ENCODE measurements around the gene OR10A6. TPM values are rescaled to one million over a fixed set of nuclear protein-coding genes. Genes with fewer than 3 reads are reported as not detected.

OR10A6 gene
- total RNA-seq, 1 donor from 2014 or later = not detected

GRCh38 chr11:7949934-7950333, 18.9 kb upstream of the OR10A6 start:
- H3K27me3 Mint-ChIP-seq (ENCODE audit: insufficient read depth) = peaks cover 6% of the 10 kb centered on the region
- no peak for DNase-seq (ENCODE audit: low spot score)
- H3K4me3 Mint-ChIP-seq = no peak overlapping the region
- no peaks in the 10 kb centered on the region for H3K9me3 Mint-ChIP-seq
- H3K36me3 Mint-ChIP-seq (ENCODE audit: low read depth) = no peaks in the 10 kb centered on the region
- intact Hi-C loops (cut with micrococcal nuclease) = no loop called here
- H3K27ac Mint-ChIP-seq = no peak overlapping the region
- no peaks in the 10 kb centered on the region for H3K4me1 Mint-ChIP-seq (ENCODE audit: low read depth)

GRCh38 chr11:7944123-7944522, 13.1 kb upstream of the OR10A6 start:
- Mint-ChIP-seq H3K36me3 (ENCODE audit: low read depth) (no peaks in the 10 kb centered on the region), H3K4me1 (ENCODE audit: low read depth) (no peaks in the 10 kb centered on the region), H3K27ac (no peak overlapping the region), H3K4me3 (no peak overlapping the region), H3K27me3 (ENCODE audit: insufficient read depth) (peaks cover 4% of the 10 kb centered on the region), H3K9me3 (peaks cover 19% of the 10 kb centered on the region)
- intact Hi-C loops (cut with micrococcal nuclease) = no loop called here
- no peak for DNase-seq (ENCODE audit: low spot score)

- Mint-ChIP-seq H3K4me1 (ENCODE audit: low read depth) (no peaks in the 10 kb centered on the region), H3K27me3 (ENCODE audit: insufficient read depth) (peaks cover 2% of the 10 kb centered on the region), H3K9me3 (peaks cover 19% of the 10 kb centered on the region), H3K4me3 (no peak within 1 kb of the TSS), H3K36me3 (ENCODE audit: low read depth) (no peaks in the 10 kb centered on the region), H3K27ac (no peak within 1 kb of the TSS)
- no peak for DNase-seq (ENCODE audit: low spot score)
- intact Hi-C loops (cut with micrococcal nuclease) = no loop called here
Observed at GRCh38 chr11:7941608-7942007, 10.5 kb upstream of the OR10A6 start, which contains the start of gene OR10A3. OR10A3 (minus strand) TSS chr11:7941708; CDS start chr11:7939520, 2,188 bp downstream.

GRCh38 chr11:7941146-7941545, 10.1 kb upstream of the OR10A6 start:
- intact Hi-C loops (cut with micrococcal nuclease) = no loop called here
- Mint-ChIP-seq H3K27me3 (ENCODE audit: insufficient read depth) (peaks cover 2% of the 10 kb centered on the region), H3K27ac (no peak overlapping the region), H3K36me3 (ENCODE audit: low read depth) (no peaks in the 10 kb centered on the region), H3K9me3 (peaks cover 19% of the 10 kb centered on the region), H3K4me1 (ENCODE audit: low read depth) (no peaks in the 10 kb centered on the region), H3K4me3 (no peak overlapping the region)
- DNase-seq (ENCODE audit: low spot score) = no peak

GRCh38 chr11:7936615-7937014, 5.5 kb upstream of the OR10A6 start:
- H3K36me3 Mint-ChIP-seq (ENCODE audit: low read depth) = no peaks in the 10 kb centered on the region
- H3K4me3 Mint-ChIP-seq = no peak overlapping the region
- H3K27me3 Mint-ChIP-seq (ENCODE audit: insufficient read depth) = peaks cover 2% of the 10 kb centered on the region
- intact Hi-C loops (cut with micrococcal nuclease) = no loop called here
- DNase-seq (ENCODE audit: low spot score) = no peak
- H3K4me1 Mint-ChIP-seq (ENCODE audit: low read depth) = no peaks in the 10 kb centered on the region
- no peaks in the 10 kb centered on the region for H3K9me3 Mint-ChIP-seq
- H3K27ac Mint-ChIP-seq = no peak overlapping the region

GRCh38 chr11:7927635-7928034, 3.4 kb downstream of the OR10A6 start:
- Mint-ChIP-seq H3K4me1 (ENCODE audit: low read depth) (no peaks in the 10 kb centered on the region), H3K36me3 (ENCODE audit: low read depth) (no peaks in the 10 kb centered on the region), H3K27me3 (ENCODE audit: insufficient read depth) (peaks cover 5% of the 10 kb centered on the region), H3K27ac (no peak overlapping the region), H3K9me3 (no peaks in the 10 kb centered on the region), H3K4me3 (no peak overlapping the region)
- intact Hi-C loops (cut with micrococcal nuclease) = no loop called here
- no peak for DNase-seq (ENCODE audit: low spot score)

GRCh38 chr11:7924536-7924935, 6.5 kb downstream of the OR10A6 start:
- Mint-ChIP-seq H3K27me3 (ENCODE audit: insufficient read depth) (no peaks in the 10 kb centered on the region), H3K4me1 (ENCODE audit: low read depth) (no peaks in the 10 kb centered on the region), H3K36me3 (ENCODE audit: low read depth) (no peaks in the 10 kb centered on the region), H3K4me3 (no peak overlapping the region), H3K27ac (no peak overlapping the region), H3K9me3 (no peaks in the 10 kb centered on the region)
- intact Hi-C loops (cut with micrococcal nuclease) = no loop called here
- DNase-seq (ENCODE audit: low spot score) = no peak

GRCh38 chr11:7918141-7918540, 12.9 kb downstream of the OR10A6 start:
- H3K27me3 Mint-ChIP-seq (ENCODE audit: insufficient read depth) = peaks cover 2% of the 10 kb centered on the region
- H3K9me3 Mint-ChIP-seq = no peaks in the 10 kb centered on the region
- no peaks in the 10 kb centered on the region for H3K4me1 Mint-ChIP-seq (ENCODE audit: low read depth)
- no peak overlapping the region for H3K27ac Mint-ChIP-seq
- intact Hi-C loops (cut with micrococcal nuclease) = no loop called here
- no peak overlapping the region for H3K4me3 Mint-ChIP-seq
- DNase-seq (ENCODE audit: low spot score) = no peak
- no peaks in the 10 kb centered on the region for H3K36me3 Mint-ChIP-seq (ENCODE audit: low read depth)

GRCh38 chr11:7911011-7911410, 20.1 kb downstream of the OR10A6 start:
- no peak overlapping the region for H3K4me3 Mint-ChIP-seq
- no peaks in the 10 kb centered on the region for H3K9me3 Mint-ChIP-seq
- H3K4me1 Mint-ChIP-seq (ENCODE audit: low read depth) = no peaks in the 10 kb centered on the region
- no peak overlapping the region for H3K27ac Mint-ChIP-seq
- H3K36me3 Mint-ChIP-seq (ENCODE audit: low read depth) = no peaks in the 10 kb centered on the region
- DNase-seq (ENCODE audit: low spot score) = no peak
- no peaks in the 10 kb centered on the region for H3K27me3 Mint-ChIP-seq (ENCODE audit: insufficient read depth)
- intact Hi-C loops (cut with micrococcal nuclease) = no loop called here

- Mint-ChIP-seq H3K27me3 (ENCODE audit: insufficient read depth) (peaks cover 4% of the 10 kb centered on the region), H3K36me3 (ENCODE audit: low read depth) (no peaks in the 10 kb centered on the region), H3K4me3 (no peak overlapping the region), H3K9me3 (no peaks in the 10 kb centered on the region), H3K4me1 (ENCODE audit: low read depth) (no peaks in the 10 kb centered on the region), H3K27ac (no peak overlapping the region)
- DNase-seq (ENCODE audit: low spot score) = no peak
- intact Hi-C loops (cut with micrococcal nuclease) = no loop called here
Observed at GRCh38 chr11:7910286-7910788, 20.7 kb downstream of the OR10A6 start.

GRCh38 chr11:7909585-7910285, 21.3 kb downstream of the OR10A6 start:
- DNase-seq (ENCODE audit: low spot score) = no peak
- H3K4me3 Mint-ChIP-seq = no peak overlapping the region
- no peaks in the 10 kb centered on the region for H3K36me3 Mint-ChIP-seq (ENCODE audit: low read depth)
- H3K9me3 Mint-ChIP-seq = no peaks in the 10 kb centered on the region
- intact Hi-C loops (cut with micrococcal nuclease) = no loop called here
- H3K27me3 Mint-ChIP-seq (ENCODE audit: insufficient read depth) = peaks cover 5% of the 10 kb centered on the region
- H3K27ac Mint-ChIP-seq = no peak overlapping the region
- H3K4me1 Mint-ChIP-seq (ENCODE audit: low read depth) = no peaks in the 10 kb centered on the region

- H3K27me3 Mint-ChIP-seq (ENCODE audit: insufficient read depth) = peaks cover 9% of the 10 kb centered on the region
- DNase-seq (ENCODE audit: low spot score) = no peak
- H3K27ac Mint-ChIP-seq = no peak overlapping the region
- H3K4me1 Mint-ChIP-seq (ENCODE audit: low read depth) = no peaks in the 10 kb centered on the region
- H3K4me3 Mint-ChIP-seq = no peak overlapping the region
- intact Hi-C loops (cut with micrococcal nuclease) = no loop called here
- H3K9me3 Mint-ChIP-seq = no peaks in the 10 kb centered on the region
- H3K36me3 Mint-ChIP-seq (ENCODE audit: low read depth) = no peaks in the 10 kb centered on the region
Observed at GRCh38 chr11:7907121-7907520, 23.9 kb downstream of the OR10A6 start.

- H3K36me3 Mint-ChIP-seq (ENCODE audit: low read depth) = no peaks in the 10 kb centered on the region
- no peak overlapping the region for H3K27ac Mint-ChIP-seq
- intact Hi-C loops (cut with micrococcal nuclease) = no loop called here
- peaks cover 9% of the 10 kb centered on the region for H3K27me3 Mint-ChIP-seq (ENCODE audit: insufficient read depth)
- no peak overlapping the region for H3K4me3 Mint-ChIP-seq
- H3K9me3 Mint-ChIP-seq = no peaks in the 10 kb centered on the region
- DNase-seq (ENCODE audit: low spot score) = no peak
- H3K4me1 Mint-ChIP-seq (ENCODE audit: low read depth) = no peaks in the 10 kb centered on the region
Observed at GRCh38 chr11:7906481-7906880, 24.6 kb downstream of the OR10A6 start.

Measured in activated T-helper 1 cell treated with anti-CD3 and anti-CD28 coated beads, Interleukin-12 subunit alpha, Interleukin-12 subunit beta, Interleukin-2, Interleukin-4 antibody, amounts not matched to agents 30 ng/mL and 10 ng/mL and 1 ng/mL, durations not matched to agents 14 hours and 24 hours and 36 hours (primary cell).